Raji (cell line): ENCODE measurements around the gene GLMP.

Experiments
- POLR2A ChIP-seq: IDR thresholded peaks from 2 replicates; pipeline ENCODE4 v1.6.1; 2011; ENCODE audit warnings: low read depth, low read length, control low read depth; ENCODE audit not compliant: insufficient read depth

Gene GLMP

DNA sequence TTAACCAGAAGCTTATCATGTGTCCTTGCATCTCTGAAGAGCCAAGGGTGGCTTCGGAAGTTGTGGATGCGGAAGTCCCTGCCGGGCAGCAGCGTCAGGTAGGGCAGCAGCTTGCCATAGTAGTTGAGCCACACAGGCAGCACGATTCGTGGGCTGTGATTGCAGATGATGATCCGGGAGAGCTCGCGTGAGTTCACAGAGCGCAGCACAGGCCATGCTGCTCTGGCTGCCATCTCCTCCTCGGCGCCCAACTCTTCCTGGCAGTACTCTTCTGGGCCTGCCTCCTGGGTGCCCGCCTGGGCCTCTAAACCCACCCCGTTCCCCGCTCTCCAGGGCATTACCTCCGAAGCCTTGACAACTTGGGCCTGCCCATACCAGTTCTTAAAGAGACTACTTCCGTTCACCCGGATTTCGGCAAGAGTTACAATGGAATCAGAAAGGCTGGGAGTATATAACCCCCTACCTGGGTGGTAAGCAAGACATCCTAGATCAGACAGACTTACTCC is 3.4 kb upstream of the GLMP start, which contains the start of gene VHLL:
Gene VHLL (minus strand): TSS at position 456 of the 506 bp plus-strand sequence. CDS start 118 bp downstream, at position 338.
- no peak for TF ChIP-seq POLR2A

DNA sequence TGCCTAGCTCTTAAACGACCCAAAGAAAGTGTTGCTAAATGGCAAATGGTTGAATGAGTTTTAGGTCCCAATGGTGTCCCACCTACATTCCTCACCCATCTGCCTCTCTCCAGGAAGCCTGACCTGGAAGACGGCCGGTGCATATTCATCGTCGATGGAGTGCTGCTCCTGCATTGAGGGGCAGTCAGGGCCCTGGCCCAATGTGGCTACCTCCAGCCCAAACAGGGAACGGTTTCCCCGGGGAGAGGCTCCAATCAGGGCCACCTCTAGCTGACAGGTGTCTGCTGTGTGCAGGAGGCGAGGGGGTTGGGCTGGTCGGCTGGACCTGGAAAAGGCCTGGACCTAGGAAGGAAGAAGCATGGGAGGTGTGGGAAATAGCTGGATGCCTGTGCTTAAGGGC is 1.6 kb downstream of the GLMP start:
- TF ChIP-seq POLR2A: no peak

- no peak for TF ChIP-seq POLR2A
These were observed 2.4 kb downstream of the GLMP start for GRCh38 chr1:156293098-156293434.

- TF ChIP-seq POLR2A: no peak
These were observed 4.0 kb downstream of the GLMP start for GRCh38 chr1:156291226-156292061.

DNA sequence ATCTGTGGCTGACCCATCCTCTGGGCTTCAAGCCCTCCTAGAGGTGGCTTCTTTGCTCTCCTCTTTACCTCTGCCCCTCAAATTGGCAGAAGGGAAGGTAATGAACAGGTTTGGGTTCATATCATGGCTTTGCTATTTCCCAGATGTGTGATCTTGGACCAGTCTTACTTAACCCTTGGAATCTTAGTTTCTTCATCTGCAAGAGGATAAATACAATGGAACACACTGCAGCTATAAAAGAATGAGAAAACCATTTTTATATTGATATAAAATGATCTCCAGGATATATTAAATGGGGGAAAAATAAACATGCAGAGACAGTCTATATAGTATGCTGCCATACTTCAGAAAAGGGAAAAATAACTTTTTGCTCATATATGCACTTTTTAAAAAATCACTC is 5.6 kb downstream of the GLMP start:
- no peak for TF ChIP-seq POLR2A

- TF ChIP-seq POLR2A: no peak
These were observed 9.4 kb downstream of the GLMP start for GRCh38 chr1:156286061-156286460.

- TF ChIP-seq POLR2A: no peak
These were observed 10.0 kb downstream of the GLMP start for GRCh38 chr1:156285437-156285836.

DNA sequence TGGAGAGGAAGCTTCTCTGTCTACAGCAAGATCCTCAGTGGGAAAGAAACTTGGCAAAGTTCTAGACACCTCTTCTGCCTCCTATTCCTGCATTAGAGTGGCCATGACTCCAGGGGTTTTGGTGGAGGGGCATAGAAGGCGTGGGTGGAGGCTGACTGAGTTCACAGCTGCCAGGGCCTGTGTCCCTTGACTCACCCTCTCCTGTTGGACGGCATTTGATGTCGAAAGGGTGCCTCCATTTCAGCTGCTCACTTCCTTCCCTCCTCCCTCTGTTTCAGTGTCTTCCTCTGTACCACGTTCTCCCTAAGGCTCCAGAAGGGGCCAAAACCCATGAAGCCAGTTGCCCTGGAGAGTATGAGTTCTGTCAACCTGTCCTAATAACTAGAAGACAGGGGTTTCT is 10.7 kb downstream of the GLMP start:
- no peak for TF ChIP-seq POLR2A

DNA sequence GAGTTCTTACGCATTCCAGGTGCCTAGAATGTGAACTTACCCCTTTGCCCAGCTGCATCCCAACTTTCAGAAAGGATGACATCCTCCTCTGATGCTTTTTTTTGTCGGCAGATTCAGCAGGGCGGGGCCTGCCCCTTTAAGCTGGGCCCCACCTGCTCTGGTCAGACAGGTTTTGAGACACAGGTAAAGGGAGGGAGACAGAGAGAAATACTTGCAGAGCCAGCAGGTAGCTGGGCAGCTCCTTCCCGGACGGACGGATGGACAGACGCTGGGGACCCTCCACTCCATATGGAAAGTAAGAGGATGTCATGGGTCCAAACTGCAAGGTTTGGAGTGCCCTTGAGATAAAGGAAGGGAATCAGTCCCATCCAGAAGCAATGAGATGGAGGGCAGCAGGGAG is 11.4 kb downstream of the GLMP start, which contains the start of gene TMEM79:
Gene TMEM79 (plus strand): TSS at position 214 of the 400 bp plus-strand sequence. CDS start 902 bp downstream, outside the sequence.
- no peak for TF ChIP-seq POLR2A

- no peak for TF ChIP-seq POLR2A
These were observed 12.0 kb downstream of the GLMP start for GRCh38 chr1:156283521-156283920.

DNA sequence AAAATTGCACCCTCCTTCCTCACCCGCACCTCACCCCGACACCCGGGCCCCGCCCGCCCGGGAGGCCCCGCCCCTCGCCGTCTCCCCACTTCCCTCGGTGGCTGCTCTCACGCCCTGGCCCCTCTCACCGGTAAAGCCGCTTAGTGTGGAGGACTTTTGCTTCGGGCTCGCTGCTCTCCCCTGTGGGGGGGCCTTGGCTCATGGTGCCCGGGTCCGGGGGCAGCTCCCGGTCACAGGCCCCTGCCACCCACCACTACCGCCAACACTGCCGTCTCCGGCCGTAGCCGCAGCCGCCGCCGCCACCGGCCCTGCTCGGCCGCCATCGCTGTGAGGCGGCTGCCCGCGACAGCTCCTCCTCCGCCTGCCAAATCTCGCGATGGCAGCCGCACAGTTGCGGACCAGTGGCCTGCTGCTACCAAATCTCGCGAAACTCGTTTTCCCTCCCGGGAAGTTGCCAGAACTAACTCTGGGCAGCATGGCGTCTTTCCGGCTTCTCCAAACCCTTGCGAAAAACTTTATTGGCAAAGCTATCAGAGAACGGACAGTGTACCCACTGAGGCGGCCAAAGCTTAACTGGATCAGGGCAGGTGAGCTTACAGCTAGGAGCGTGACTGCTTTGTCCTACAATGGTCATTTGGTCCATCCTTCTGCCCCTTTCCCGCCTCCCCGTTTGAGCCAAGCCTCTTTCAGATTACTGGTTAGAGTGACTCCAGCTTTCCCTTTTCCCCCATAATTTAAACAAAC is 12.8 kb downstream of the GLMP start, which contains the start of gene SMG5:
Gene SMG5 (minus strand): TSS at position 347 of the 744 bp plus-strand sequence. CDS start 145 bp downstream, at position 202.
- peak; percentile 89 for TF ChIP-seq POLR2A

- TF ChIP-seq POLR2A: peak; percentile 59
These were observed 13.6 kb downstream of the GLMP start for GRCh38 chr1:156281693-156282478.

DNA sequence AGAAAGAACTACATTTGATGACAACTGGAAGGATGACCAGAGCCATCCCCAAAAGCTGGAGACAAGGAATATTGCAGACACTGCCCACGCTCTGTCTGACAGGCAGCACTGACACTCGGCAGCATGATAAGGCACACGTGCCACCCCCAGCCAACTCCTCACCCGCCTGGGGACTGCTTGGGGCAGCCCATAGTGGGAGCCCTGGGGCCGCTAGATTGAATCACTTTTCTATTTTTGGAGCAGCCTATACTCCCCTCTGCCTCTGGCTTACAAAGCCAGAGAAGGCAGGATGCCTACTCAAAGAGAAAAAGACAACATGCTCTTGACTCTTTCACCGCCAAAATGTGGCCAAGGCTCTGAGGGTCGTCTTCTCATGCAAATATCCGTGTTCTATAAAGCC is 14.2 kb downstream of the GLMP start:
- TF ChIP-seq POLR2A: no peak

- TF ChIP-seq POLR2A: no peak
These were observed 15.6 kb downstream of the GLMP start for GRCh38 chr1:156279837-156280236.

GRCh38 chr1:156276966-156277381 is 18.5 kb downstream of the GLMP start:
- no peak for TF ChIP-seq POLR2A

DNA sequence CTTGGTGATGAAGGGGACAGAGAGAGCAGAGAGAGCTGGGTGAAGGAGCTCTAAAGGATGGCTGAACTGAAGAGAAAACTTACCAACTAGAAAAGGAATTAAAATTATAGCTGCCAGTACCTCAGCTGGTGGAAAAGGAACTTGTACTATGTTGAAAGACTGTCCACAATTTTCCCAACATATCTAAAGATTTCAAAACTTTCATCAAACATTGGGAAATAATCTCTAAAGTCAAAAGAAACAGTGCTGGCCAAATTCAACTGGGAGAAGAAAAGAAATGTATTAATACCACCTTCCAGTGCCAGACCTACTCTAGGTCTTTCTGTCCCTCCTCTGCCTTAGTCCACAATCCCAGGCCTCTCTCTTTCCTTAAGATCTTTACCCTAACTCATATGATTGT is 18.9 kb downstream of the GLMP start:
- no peak for TF ChIP-seq POLR2A

DNA sequence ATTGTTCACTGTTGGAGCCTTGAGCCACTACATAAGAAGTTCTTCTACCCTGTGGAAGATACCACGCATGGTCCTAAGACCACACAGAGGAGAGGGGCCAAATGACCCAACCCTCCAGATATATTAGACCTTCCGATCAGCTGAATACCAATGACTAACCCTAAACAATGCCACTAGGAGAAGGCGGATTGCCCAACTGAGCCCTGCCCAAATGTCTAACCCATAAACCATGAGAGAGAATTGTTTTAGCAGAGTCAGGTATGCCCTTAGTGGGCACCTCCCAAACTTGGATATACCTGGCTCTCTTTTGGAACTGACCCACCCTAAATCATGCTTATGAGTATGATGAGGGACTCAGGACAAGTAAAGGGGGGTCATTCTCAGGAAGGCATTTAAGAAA is 25.2 kb downstream of the GLMP start:
- TF ChIP-seq POLR2A: no peak
